ENCODE data around the gene NCKAP1. TPM values are rescaled to one million over a fixed set of nuclear protein-coding genes. Genes with fewer than 3 reads are reported as not detected.
"Not testable (repeated sequence)": the region's sequence is repeated elsewhere in the genome, so short reads cannot be mapped to it uniquely, and the experiment has no call there.

NCKAP1 gene
- total and polyA plus RNA-seq, 8 donors, result 16.9 to 75.6 (median 42.8) TPM

GRCh38 chr2:183000846-183001245, 37.4 kb downstream of the NCKAP1 start:
- no peak for FAIRE-seq

GRCh38 chr2:182999348-183000028, 38.8 kb downstream of the NCKAP1 start:
- peaks cover 0 to 39% (median 8%) of the 10 kb centered on the region in 3 donors for H3K36me3 ChIP-seq
- H3K27me3 ChIP-seq, result no peaks in the 10 kb centered on the region
- TF ChIP-seq CTCF (IDR thresholded peaks at IDR 0.05), result no peak
- no peaks in the 10 kb centered on the region for H3K4me1 ChIP-seq
- no peak overlapping the region for H3K27ac ChIP-seq
- DNase-seq (no peak), FAIRE-seq (no peak), ATAC-seq (no peak)
- no peaks in the 10 kb centered on the region for H3K9me3 ChIP-seq
- no peak overlapping the region for H3K4me3 ChIP-seq
- 93 to 97% methylated on average over 3 of the region's 3 CpGs for WGBS, 2 donors
- intact Hi-C loops (cut with DNase I), result no loop called here

More at GRCh38 chr2:183000846-183001245, 37.4 kb downstream of the NCKAP1 start:
- H3K27ac ChIP-seq, result no peak overlapping the region
- no peak for ATAC-seq
- no peak for DNase-seq
- intact Hi-C loops (cut with DNase I), result no loop called here
- no peak for TF ChIP-seq CTCF (IDR thresholded peaks at IDR 0.05)
- no peaks in the 10 kb centered on the region for H3K27me3 ChIP-seq
- no peak overlapping the region for H3K4me3 ChIP-seq
- WGBS, 2 donors, result 96 to 97% methylated on average over 10 of the region's 10 CpGs
- no peaks in the 10 kb centered on the region for H3K4me1 ChIP-seq
- peaks cover 0 to 35% (median 8%) of the 10 kb centered on the region in 3 donors for H3K36me3 ChIP-seq
- no peaks in the 10 kb centered on the region for H3K9me3 ChIP-seq

GRCh38 chr2:182994228-182994912, 43.9 kb downstream of the NCKAP1 start:
- H3K27me3 ChIP-seq, result no peaks in the 10 kb centered on the region
- TF ChIP-seq CTCF (IDR thresholded peaks at IDR 0.05), result no peak
- no peak for ATAC-seq
- no peaks in the 10 kb centered on the region for H3K9me3 ChIP-seq
- intact Hi-C loops (cut with DNase I), result no loop called here
- no peaks in the 10 kb centered on the region for H3K4me1 ChIP-seq
- WGBS, 2 donors, result 95 to 97% methylated on average over 13 of the region's 13 CpGs
- H3K27ac ChIP-seq, result no peak overlapping the region
- DNase-seq, result no peak
- peaks cover 0 to 32% (median 0%) of the 10 kb centered on the region in 3 donors for H3K36me3 ChIP-seq
- H3K4me3 ChIP-seq, result no peak overlapping the region
- no peak for FAIRE-seq

- no peak overlapping the region for H3K4me3 ChIP-seq
- H3K4me1 ChIP-seq, result no peaks in the 10 kb centered on the region
- WGBS, 2 donors, result 46 to 57% methylated on average over 2 of the region's 2 CpGs
- no peaks in the 10 kb centered on the region for H3K9me3 ChIP-seq
- no peak for TF ChIP-seq CTCF (IDR thresholded peaks at IDR 0.05)
- no peaks in the 10 kb centered on the region for H3K27me3 ChIP-seq
- H3K27ac ChIP-seq, result no peak overlapping the region
- intact Hi-C loops (cut with DNase I), result no loop called here
- ATAC-seq, result no peak
- peaks cover 5 to 20% (median 9%) of the 10 kb centered on the region in 3 donors for H3K36me3 ChIP-seq
- no peak for FAIRE-seq
- DNase-seq, result no peak
Observed at GRCh38 chr2:182982941-182983340, 55.3 kb downstream of the NCKAP1 start.

- intact Hi-C loops (cut with DNase I); DNase-seq; H3K27ac ChIP-seq; H3K27me3 ChIP-seq; H3K9me3 ChIP-seq; H3K4me3 ChIP-seq; FAIRE-seq; ATAC-seq; H3K4me1 ChIP-seq: not testable (repeated sequence)
- H3K36me3 ChIP-seq, result peaks cover 8 to 26% (median 9%) of the 10 kb centered on the region in 3 donors
- WGBS, 2 donors, result 70 to 74% methylated on average over 4 of the region's 4 CpGs
Observed at GRCh38 chr2:182981475-182981874, 56.8 kb downstream of the NCKAP1 start.
